A673 (cell line): ENCODE measurements around the gene RXRA. TPM values are rescaled to one million over a fixed set of nuclear protein-coding genes. Genes with fewer than 3 reads are reported as not detected.
A peak's percentile ranks its signal among the peaks of the same experiment; 100 is the strongest.

Source experiments
- BruUV-seq: library from RNA; stranded (reverse); fragments of 400-500 nt; replicated peaks from 2 replicates; lab custom pipeline; 2021; lab: Mats Ljungman, UMichigan
- CTCF ChIA-PET: fragments of 300-600 bp; sonication (Branson Sonifier 250); formaldehyde crosslinking; loops from one replicate; lab custom pipeline; 2022; ENCODE audit warnings: antibody characterized with exemption; lab: Charles Lee
- POLR2A ChIA-PET: fragments of 300-600 bp; sonication (Branson Sonifier 250); formaldehyde crosslinking; loops from one replicate; lab custom pipeline; 2022; ENCODE audit warnings: antibody characterized with exemption; ENCODE audit not compliant: low non-redundant PET; lab: Charles Lee
- DNase-seq: peaks from one replicate; pipeline ENCODE4 v3.0.0-alpha.2; 2015; ENCODE audit warnings: low spot score
- H3K27ac ChIP-seq: fragments of 200-600 bp; sonication (generic); 2 replicates; pipeline ENCODE4 v1.5.1; 2016; ENCODE audit warnings: mixed run types, low read depth, mild to moderate bottlenecking, mixed read lengths, antibody characterized with exemption, low read length; ENCODE audit not compliant: poor library complexity, severe bottlenecking
- H3K27me3 ChIP-seq: fragments of 200-600 bp; sonication (generic); replicated peaks from 2 replicates; pipeline ENCODE4 v1.6.1; 2017; ENCODE audit warnings: mixed run types, low read depth, mild to moderate bottlenecking, mixed read lengths, antibody characterized with exemption, low read length; ENCODE audit not compliant: insufficient read depth, poor library complexity
- H3K36me3 ChIP-seq: fragments of 200-600 bp; sonication (generic); 2 replicates; pipeline ENCODE4 v1.6.1; 2016; ENCODE audit warnings: mixed run types, mild to moderate bottlenecking, mixed read lengths, antibody characterized with exemption, low read length; ENCODE audit not compliant: insufficient read depth, poor library complexity, severe bottlenecking
- H3K4me1 ChIP-seq: fragments of 200-600 bp; sonication (generic); 2 replicates; pipeline ENCODE4 v1.6.1; 2017; ENCODE audit warnings: mixed run types, mild to moderate bottlenecking, mixed read lengths, antibody characterized with exemption, low read length; ENCODE audit not compliant: insufficient read depth, poor library complexity, severe bottlenecking
- H3K4me3 ChIP-seq: fragments of 200-600 bp; sonication (generic); 2 replicates; pipeline ENCODE4 v1.5.1; 2016; ENCODE audit warnings: low read depth, mixed run types, mild to moderate bottlenecking, mixed read lengths, low read length; ENCODE audit not compliant: poor library complexity, severe bottlenecking
- H3K9me3 ChIP-seq: fragments of 200-600 bp; sonication (generic); 2 replicates; pipeline ENCODE4 v1.6.1; 2016; ENCODE audit warnings: mixed run types, low read depth, mild to moderate bottlenecking, mixed read lengths, antibody characterized with exemption, low read length; ENCODE audit not compliant: poor library complexity, severe bottlenecking
- EZH2 ChIP-seq: fragments of 200-600 bp; sonication (generic); IDR thresholded peaks from 2 replicates; pipeline ENCODE4 v1.6.1; 2017; ENCODE audit warnings: borderline replicate concordance, low read depth, mild to moderate bottlenecking, mixed read lengths, antibody characterized with exemption, low read length; ENCODE audit not compliant: poor library complexity, severe bottlenecking
- intact Hi-C: fragments of 100-400 bp; cut with micrococcal nuclease; formaldehyde crosslinking; loops from one replicate; pipeline ENCODE4 v1.10.0; 2022; ENCODE audit not compliant: unreplicated experiment
- total RNA-seq: library from RNA; stranded (reverse); gene quantifications from 2 replicates; pipeline ENCODE4 v1.2.3, GENCODE V29; 2021
- TF ChIP-seq, protein P1 (sequence below): fragments of 300-800, 200-600 bp; sonication (generic); conservative IDR thresholded peaks from 2 replicates; pipeline ENCODE4 v1.5.1; 2017; ENCODE audit warnings: low read depth, mild to moderate bottlenecking, antibody characterized with exemption, low read length, moderate library complexity, mixed read lengths

Gene RXRA
- total RNA-seq, 1 experiment from 2014 or later, result 54.1 TPM

DNA sequence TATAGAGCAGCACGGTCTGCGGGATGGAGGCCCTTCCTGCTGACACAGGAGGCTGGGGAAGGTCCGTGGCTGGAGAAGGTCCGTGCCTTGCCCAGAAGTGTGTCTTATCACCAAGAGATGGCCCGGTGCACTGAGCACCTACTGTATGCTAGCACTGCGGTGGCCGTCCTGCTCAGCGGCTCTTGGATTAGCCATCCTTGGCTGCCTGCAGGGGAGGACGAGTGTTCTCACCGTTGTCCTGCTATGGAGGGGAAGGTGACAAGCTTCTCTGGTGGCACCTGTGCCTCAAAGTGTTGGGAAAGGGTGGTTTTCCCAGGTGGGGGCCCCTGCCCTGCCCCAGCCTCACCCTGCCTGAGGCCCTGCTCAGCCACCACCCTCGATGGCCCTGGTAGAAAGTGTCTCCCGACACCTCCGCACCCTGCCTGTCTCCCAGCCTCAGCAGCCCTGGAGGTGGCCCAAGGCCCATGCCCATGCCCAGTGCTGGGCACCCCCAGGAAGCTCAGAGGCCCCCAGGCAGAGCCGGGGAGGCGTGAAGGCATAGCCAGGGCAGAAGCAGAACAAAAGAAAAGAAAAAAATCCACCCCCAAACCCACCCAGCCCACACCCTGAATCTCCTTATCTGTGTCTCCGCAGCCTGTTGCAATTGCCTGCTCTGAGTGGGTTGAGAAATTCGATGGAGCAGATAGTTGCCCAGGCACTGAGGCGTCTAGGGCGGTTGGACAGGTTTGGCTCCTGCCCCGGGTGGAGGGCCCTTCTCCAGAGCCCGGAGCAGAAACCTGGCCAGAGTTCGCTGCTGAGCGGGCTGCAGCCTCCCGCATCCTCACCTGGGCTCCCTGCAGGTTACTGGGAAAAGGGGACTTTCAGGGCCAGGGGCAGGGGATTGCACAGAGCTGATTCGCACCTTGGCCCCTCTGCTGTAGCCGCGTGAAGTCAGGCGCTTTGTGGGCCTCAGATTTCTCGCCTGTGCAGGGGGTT lies 30.5 kb downstream of the RXRA start:
- BruUV-seq, result no TSS peak
- no peaks in the 10 kb centered on the region for H3K36me3 ChIP-seq
- peak overlapping the region; percentile 30 for H3K27ac ChIP-seq
- no peak overlapping the region for H3K4me3 ChIP-seq
- ChIA-PET POLR2A (no interaction called here), CTCF (no interaction called here)
- H3K4me1 ChIP-seq, result peaks cover 35% of the 10 kb centered on the region
- TF ChIP-seq, protein P1, sequence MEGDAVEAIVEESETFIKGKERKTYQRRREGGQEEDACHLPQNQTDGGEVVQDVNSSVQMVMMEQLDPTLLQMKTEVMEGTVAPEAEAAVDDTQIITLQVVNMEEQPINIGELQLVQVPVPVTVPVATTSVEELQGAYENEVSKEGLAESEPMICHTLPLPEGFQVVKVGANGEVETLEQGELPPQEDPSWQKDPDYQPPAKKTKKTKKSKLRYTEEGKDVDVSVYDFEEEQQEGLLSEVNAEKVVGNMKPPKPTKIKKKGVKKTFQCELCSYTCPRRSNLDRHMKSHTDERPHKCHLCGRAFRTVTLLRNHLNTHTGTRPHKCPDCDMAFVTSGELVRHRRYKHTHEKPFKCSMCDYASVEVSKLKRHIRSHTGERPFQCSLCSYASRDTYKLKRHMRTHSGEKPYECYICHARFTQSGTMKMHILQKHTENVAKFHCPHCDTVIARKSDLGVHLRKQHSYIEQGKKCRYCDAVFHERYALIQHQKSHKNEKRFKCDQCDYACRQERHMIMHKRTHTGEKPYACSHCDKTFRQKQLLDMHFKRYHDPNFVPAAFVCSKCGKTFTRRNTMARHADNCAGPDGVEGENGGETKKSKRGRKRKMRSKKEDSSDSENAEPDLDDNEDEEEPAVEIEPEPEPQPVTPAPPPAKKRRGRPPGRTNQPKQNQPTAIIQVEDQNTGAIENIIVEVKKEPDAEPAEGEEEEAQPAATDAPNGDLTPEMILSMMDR, result no peak
- TF ChIP-seq EZH2, result no peak
- H3K27me3 ChIP-seq, result no peaks in the 10 kb centered on the region
- H3K9me3 ChIP-seq, result no peaks in the 10 kb centered on the region
- intact Hi-C loops, result no loop called here
- no peak for DNase-seq

DNA sequence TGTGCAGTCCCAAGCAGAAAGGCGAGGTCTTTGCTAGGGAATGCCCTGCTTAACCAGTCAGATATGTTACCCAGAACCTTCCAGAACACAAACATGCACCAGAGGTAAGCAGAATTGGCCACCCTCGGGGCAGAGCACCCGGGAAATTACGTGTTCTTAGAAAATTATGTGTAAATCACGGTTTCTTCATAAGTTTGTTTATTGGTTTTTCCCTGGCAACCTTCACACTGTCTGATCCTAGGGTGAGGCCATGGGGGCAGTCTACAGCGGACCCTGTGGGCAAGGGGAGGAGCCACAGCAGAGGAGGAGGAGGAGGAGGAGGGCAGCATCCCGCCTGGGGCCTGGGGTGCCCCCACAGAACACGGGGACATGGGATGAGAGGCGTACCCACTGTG lies 31.4 kb downstream of the RXRA start:
- H3K9me3 ChIP-seq, result no peaks in the 10 kb centered on the region
- peak overlapping the region; percentile 49 for H3K27ac ChIP-seq
- no peak for TF ChIP-seq EZH2
- TF ChIP-seq, protein P1, result no peak
- no peak overlapping the region for H3K4me3 ChIP-seq
- BruUV-seq, result no TSS peak
- ChIA-PET POLR2A (no interaction called here), CTCF (no interaction called here)
- peaks cover 31% of the 10 kb centered on the region for H3K4me1 ChIP-seq
- intact Hi-C loops, result no loop called here
- no peaks in the 10 kb centered on the region for H3K27me3 ChIP-seq
- H3K36me3 ChIP-seq, result no peaks in the 10 kb centered on the region
- no peak for DNase-seq

DNA sequence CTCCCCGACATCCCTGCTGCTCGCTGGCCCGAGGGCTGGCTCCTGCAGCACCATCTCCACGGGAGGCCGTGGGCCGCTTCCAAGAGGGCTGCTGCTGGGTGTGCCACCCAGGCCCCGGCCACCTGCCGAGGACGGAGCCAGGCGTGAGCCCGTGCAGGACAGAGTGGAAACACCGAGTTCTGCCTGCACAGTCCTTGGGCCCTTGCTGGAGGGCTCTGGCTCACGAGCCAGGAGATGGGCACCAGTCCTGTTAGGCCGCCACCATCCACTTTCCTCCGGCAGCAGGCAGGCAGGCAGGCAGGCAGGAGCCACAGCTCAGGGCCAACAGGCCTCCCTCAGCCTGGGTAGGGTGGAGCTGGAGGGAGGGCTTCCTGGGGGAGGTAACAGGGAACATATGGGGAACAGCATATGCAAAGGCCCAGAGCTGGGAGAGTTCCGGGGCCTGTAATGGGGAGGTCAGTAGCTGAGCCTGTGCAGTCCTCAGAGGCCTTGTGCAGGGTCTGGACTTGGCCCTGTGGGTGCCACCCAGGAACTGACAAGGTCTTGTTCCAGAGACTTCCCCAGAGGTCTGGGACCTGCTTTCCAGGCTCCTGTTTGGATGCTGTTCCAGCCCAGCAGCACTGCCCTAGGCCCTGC lies 31.9 kb downstream of the RXRA start:
- intact Hi-C loops, result no loop called here
- H3K4me1 ChIP-seq, result peaks cover 31% of the 10 kb centered on the region
- peak overlapping the region; percentile 49 for H3K27ac ChIP-seq
- TF ChIP-seq EZH2, result no peak
- H3K36me3 ChIP-seq, result no peaks in the 10 kb centered on the region
- no peak for DNase-seq
- CTCF ChIA-PET, result no interaction called here
- no peaks in the 10 kb centered on the region for H3K27me3 ChIP-seq
- H3K9me3 ChIP-seq, result no peaks in the 10 kb centered on the region
- H3K4me3 ChIP-seq, result no peak overlapping the region
- BruUV-seq, result no TSS peak
- POLR2A ChIA-PET, result no interaction called here
